Sigmoid colon (tissue), 4 donors: Measurements from ENCODE around the gene TADA3.

Experiments
- CTCF ChIP-seq, 4 experiments: fragments of 450-650 bp in 3 of 4; fragments of 200-600 bp in 1 of 4; IDR thresholded peaks; one replicate each; pipeline ENCODE4 v1.5.1; 2016 to 2019; ENCODE audit warnings: antibody characterized with exemption in 4 of 4, mild to moderate bottlenecking in 3 of 4, moderate library complexity in 2 of 4
- EP300 ChIP-seq, 4 donors: sonication (generic); formaldehyde crosslinking; IDR thresholded peaks; one replicate each; pipeline ENCODE4 v1.6.1; 2017; ENCODE audit warnings: antibody characterized with exemption in 4 of 4
- POLR2A ChIP-seq, 2 donors: fragments of 450-650 bp; IDR thresholded peaks; one replicate each; pipeline ENCODE4 v1.6.1; 2016; ENCODE audit warnings: antibody characterized with exemption in 2 of 2, mild to moderate bottlenecking in 2 of 2, moderate library complexity in 2 of 2

- TF ChIP-seq CTCF (IDR thresholded peaks at IDR 0.05) = no peak
- TF ChIP-seq POLR2A (IDR thresholded peaks at IDR 0.05) = no peak
- TF ChIP-seq EP300 (IDR thresholded peaks at IDR 0.05) = no peak
Measured at GRCh38 chr3:9837701-9838582, 45.7 kb upstream of the TADA3 start.
